Inflammatory macrophage treated with lipopolysaccharide for 4 hours (primary cell): ENCODE measurements around the gene AKAIN1.

Experiments used
- DNase-seq: peaks from one replicate; pipeline ENCODE4 v3.0.0-alpha.2; 2020

The AKAIN1 gene, protein sequence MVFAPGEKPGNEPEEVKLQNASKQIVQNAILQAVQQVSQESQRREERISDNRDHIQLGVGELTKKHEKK

DNA sequence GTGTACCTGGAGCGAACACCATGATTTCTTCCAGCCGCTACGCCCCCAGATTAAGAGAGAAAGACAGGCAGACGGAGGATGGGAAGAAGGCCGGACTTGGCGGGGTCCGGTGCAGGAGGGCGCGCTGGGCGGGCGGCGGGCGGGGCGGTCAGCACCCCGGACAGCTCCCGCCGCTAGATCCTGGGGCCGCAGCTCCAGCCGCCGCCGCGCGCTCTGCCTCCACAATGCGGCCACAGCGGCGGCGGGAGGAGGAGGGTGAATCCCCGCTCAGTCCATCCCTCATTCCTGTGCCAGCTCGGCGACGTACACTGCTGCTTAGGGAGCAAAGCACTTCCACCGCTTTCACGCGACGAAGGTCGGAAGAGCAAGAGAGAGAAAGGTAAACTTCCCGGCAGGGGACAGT is at the start of gene AKAIN1:
Gene AKAIN1 (minus strand): TSS at position 226 of the 403 bp plus-strand sequence. CDS start 204 bp downstream, at position 22.
- DNase-seq: peak; percentile 3

DNA sequence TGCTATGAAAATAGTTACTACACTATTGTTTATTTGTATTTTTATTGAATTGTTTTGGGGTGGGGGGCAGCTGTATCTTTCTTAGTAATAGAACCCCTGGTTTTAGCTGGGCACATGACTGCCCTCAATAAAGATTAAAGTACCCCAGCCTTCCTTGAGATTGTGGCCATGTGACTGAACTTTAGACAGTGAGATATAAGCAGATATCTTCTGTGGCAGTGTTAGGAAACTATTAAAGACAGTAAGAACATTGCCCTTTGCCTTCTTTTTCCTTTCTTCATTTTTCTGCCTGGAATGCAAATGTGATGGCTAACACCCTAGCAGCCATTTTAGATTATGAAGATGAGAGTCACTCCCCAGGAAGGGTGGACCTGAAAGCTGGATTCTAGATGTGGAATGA is 47.9 kb upstream of the AKAIN1 start:
- DNase-seq: no peak

- no peak for DNase-seq
Observed at GRCh38 chr18:5239447-5239846, 42.4 kb upstream of the AKAIN1 start.

DNA sequence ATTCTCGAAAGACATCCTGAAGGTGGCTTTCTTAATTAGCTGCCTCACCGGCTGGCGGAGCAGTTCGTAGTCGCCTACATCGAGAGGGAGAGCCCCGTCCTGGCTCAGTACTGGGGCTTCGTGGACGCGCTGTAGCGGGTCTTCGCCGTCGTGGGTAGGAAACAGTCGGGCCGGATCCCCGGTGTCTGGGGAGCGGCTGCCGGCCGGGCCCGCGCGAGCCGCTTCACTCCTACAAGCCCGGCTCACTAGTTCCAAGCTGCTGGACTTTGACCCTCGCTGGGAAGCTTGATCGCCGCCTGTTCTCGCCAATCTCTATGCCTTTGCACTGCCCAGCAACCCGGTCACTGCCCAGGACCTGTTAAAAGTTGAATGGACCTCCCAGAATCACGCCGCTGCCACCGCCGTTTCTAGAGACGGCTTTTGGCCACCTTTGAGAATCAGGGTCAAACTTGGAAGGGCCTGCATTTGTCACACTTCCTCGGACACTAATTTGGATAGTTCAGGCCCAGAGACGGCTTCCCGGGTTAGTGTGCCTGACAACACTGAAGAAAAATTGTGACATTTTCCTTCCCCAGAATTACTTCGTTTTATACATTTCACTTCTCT is 41.4 kb upstream of the AKAIN1 start:
- DNase-seq: peak; percentile 25

DNA sequence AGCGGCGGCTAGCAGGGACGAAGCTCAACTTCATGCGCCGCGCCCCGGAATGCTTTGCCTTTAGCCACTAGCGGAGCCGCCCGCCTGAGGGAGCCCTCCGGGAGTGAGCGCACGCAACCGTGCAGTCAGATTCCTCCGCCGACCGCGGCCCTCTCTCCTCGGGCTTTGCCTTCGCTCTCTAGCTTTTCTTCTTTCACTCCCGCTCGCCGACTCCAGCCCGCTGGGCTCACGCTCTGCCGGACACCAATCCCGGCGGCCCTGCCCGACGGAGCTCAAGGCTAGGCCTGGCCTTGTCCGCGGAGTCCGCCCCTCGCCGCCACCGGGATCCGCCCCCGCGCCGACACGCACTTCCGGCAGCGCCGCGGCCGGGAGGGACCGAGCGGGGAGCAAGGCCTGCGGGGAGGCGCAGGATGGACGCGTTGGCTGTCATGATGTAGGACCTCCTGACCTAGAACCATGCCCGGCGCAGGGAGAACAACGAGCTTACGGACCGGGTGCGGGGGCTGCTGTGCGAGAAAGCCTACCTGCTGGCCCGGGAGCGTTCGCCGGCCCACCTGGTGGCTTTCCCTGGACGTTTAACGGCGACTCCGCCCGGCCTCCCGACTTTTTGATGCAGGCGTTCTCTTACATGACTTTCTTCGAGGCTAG is 40.8 kb upstream of the AKAIN1 start:
- peak; percentile 91 for DNase-seq

GRCh38 chr18:5237083-5237722 is 40.1 kb upstream of the AKAIN1 start:
- DNase-seq: no peak

DNA sequence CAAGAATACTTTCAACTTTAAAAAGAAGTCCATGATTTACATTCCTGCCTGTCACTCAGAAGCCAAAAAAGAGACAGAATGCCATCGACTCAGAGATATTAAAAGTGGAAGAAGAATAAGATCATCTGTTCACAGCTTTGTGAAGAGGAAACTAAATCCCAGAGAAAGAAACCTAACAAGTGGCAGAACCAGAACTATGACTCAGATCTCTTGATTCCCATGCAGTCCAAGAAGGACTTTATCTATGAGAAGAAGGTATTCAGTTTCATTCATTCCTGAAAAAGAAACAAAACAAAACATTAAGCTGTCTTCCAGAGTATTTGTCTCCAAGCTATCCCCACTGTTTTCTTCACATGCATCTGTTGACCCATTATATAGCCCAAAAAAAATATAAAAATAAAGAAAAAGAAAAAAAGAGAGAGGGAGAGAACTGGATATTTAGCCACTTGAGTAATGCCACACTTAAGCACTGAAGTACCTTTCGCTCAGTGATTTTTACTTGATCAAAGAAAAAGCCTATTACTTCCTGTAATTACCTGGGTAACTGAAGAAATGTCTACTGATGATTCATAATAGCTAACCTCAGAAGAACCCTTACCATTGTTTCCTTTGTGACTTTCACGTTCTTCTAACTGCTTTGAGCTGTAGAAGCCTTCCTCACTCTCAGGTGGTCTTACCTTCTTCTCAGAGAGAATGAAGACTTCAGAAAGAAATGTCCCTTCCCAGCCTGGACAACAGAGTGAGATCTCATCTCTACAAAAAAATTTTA is 17.7 kb upstream of the AKAIN1 start:
- DNase-seq: no peak

- no peak for DNase-seq
Observed at GRCh38 chr18:5207471-5208150, 10.6 kb upstream of the AKAIN1 start.

- no peak for DNase-seq
Observed at GRCh38 chr18:5198311-5198710, 1.3 kb upstream of the AKAIN1 start.

DNA sequence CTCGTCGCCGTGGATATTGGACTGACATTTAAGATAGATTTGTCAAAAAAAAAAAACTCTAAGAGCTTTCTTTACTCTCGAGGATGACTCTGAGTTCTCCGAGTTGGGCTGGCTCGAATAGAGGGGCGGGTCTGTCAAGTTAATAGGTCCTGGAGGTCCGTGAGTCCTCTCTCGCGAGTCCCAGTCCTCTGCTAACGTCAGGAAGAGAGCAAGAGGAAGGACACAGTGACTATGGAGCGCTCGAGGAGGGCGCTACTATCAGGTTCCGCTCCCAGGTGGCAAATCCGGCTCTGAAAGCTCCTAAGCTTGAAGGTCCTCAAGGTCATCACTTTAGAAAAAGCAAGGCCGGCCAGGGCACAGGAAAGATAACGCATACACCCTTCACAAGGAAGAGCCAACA is 404 bp upstream of the AKAIN1 start:
- no peak for DNase-seq

DNA sequence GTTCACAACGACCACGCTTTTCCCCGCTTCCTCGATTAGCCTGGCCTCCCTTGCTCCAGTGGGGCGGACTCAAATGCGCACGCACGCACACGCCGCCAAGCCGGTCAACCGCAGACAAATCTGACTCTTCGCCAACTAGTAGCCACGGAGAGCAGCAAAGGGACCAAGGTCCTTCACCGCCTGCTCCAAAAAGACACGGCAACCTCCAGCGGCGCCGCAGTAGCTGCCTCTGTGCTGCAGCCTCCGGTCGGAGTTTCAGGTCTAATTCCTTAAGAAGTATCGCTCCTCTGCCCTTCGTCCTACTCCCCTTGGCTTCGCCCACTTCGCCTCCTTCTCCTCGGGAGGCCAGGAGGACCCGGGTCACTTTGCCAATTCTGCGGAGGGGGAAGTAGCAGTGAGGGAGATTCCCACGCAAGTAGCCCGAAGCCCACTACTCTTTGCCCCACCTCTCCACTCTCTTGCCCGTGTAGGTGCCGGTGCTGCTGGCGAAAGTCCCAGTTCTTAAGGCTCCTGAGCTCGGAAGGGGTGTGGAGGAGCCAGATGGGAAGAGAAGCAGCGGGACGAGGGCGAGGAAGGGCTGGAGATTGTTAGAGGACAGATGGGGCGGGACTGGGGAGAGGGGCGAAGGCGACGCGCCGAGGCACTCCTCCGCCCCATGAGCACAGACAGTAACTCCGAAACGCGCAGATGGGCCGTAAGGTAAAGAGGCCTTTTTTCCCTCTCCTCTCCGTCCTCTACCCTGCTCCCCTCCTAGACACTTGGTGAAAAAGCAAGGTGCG is 615 bp downstream of the AKAIN1 start:
- no peak for DNase-seq

DNA sequence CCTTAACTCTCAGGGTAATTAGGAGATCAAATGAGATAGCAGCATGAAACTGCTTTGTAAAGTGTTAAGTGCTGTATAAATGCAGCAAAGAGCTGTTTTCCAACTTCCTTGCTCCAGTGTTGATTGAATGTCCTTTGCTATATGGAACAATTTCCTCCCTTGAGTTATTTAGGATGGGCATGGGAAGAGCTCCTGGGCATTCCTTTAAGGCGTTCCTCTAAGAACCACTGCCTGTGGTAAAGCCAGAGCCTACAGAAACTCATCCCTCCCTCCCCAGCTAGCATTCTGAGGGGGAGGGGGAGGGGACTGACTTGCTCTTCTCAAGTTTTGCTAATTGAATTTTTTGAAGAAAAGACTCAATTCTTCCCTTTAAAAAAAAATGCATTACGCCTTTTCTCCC is 1.4 kb downstream of the AKAIN1 start:
- no peak for DNase-seq

DNA sequence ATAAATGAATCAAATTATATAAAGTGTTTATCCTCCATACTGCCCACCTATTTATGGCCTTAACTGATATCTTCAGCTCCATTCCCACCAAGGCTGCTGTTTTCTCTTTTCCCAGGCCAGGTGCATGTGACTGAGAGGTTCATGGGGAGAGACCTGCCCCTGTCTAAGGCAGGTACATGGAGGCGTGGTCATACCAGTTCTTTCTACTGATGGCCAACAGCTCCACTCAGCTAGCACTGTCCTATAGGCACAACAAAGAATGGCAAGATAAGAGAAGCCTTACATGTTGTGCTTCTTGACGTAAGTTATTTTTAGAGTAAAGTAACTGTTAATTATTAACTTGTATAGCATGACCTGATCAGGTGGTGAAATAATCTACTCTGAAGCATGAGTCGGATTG is 16.8 kb downstream of the AKAIN1 start:
- no peak for DNase-seq

GRCh38 chr18:5178519-5178918 is 18.5 kb downstream of the AKAIN1 start:
- DNase-seq: no peak

- peak; percentile 34 for DNase-seq
Observed at GRCh38 chr18:5175378-5175777, 21.7 kb downstream of the AKAIN1 start.

DNA sequence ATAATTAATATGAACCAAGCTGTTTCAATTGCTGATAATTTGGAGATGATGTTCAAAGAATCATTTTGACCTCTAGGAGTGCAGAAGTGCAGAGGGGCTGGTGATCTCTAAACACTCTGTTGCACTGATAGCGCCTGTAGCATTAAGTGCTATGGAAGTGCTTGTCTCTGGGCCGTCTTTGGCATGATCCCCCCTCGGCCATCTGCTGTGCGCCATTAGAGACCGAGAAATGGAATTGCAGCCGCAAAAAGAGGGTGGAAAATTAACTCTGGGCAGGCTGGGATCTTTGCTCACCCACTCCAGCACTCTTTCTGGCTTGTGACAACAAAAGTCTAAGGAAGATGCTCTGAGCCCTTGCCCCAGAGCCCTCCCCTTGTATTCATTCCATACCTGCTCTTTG is 23.4 kb downstream of the AKAIN1 start:
- no peak for DNase-seq

- DNase-seq: no peak
Observed at GRCh38 chr18:5173236-5173635, 23.8 kb downstream of the AKAIN1 start.

GRCh38 chr18:5167831-5168230 is 29.2 kb downstream of the AKAIN1 start:
- DNase-seq: peak; percentile 3

DNA sequence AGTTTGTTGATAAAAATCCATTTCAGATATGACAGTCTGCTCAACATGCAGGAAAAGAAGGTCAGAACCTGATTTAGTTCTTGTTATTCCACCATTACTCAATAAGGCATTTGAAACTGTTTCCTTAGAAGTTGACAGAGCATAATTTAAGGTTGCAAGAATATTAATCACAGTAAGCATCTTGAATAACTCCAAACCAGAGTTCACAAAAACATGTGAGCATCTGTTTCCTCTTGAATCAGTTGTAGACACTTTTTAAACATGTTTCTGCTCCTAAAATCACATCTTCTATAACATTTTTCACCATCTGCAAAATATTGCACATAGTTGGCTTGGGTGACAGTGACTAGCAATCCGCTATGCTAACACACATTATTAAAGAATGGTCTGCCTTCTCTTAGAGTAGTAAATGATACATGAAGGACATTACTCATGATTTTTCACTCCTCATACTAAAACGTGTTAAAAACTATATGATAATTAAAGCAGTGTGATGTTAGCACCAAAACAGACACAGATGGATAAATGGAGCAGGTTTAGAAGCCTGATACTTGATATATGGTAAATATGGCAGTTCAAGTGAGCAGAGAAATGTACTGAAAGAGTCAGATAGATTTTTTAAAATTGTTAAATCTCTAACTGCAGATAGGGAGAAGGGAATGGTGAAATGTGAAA is 30.3 kb downstream of the AKAIN1 start:
- no peak for DNase-seq

- DNase-seq: no peak
Observed at GRCh38 chr18:5164903-5165302, 32.2 kb downstream of the AKAIN1 start.

DNA sequence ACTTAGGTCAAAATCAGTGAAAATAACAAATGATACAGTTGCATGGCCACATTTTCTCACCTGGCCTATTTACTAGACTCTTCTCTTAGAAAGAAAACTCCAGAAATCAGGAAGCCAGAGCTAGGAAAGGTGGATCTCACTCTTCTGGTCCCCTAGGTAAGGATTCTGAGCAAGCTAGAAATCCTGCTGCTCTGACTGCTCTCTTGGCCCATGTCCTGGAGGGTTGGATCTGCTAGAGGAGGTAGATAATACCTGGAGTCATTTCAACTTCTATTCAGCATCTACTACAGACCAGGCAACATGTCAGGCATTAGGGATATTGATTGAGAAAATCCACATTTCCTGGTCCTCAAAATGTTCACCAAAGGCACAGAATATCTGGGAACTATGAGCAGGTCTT is 34.9 kb downstream of the AKAIN1 start:
- DNase-seq: no peak

DNA sequence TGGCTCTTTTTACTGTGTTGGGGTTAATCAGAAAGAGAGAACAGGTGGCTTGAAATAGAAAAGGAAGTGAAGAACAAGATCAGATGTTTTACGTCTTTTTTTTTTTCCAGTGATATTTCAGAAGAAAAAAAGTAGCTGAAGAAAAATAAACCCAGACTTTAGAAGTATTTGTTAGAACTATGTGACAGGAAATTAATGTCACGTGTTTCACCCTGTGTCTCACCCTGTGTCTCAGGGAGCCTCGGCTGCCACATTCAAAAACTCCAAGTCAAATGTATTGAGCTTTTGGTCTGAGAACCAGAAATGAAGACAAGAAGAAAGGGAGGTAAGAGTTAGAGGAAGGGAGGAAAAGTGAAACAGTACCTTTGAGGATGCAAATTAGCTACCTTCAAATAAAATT is 38.0 kb downstream of the AKAIN1 start:
- no peak for DNase-seq
